KBM-7 (cell line): ENCODE data around the gene PCYT2.

ENCODE experiments used
- DNase-seq: peaks from one replicate; pipeline ENCODE4 v3.0.0-alpha.2; 2015
- in situ Hi-C: fragments of 300-500 bp; cut with MboI; formaldehyde crosslinking; loops from 2 replicates; pipeline ENCODE4 v1.14.3; 2020; ENCODE audit warnings: low sequenced_read_pairs, low pct_unique_long_range_greater_than_20kb, mixed read lengths

The PCYT2 gene

DNA sequence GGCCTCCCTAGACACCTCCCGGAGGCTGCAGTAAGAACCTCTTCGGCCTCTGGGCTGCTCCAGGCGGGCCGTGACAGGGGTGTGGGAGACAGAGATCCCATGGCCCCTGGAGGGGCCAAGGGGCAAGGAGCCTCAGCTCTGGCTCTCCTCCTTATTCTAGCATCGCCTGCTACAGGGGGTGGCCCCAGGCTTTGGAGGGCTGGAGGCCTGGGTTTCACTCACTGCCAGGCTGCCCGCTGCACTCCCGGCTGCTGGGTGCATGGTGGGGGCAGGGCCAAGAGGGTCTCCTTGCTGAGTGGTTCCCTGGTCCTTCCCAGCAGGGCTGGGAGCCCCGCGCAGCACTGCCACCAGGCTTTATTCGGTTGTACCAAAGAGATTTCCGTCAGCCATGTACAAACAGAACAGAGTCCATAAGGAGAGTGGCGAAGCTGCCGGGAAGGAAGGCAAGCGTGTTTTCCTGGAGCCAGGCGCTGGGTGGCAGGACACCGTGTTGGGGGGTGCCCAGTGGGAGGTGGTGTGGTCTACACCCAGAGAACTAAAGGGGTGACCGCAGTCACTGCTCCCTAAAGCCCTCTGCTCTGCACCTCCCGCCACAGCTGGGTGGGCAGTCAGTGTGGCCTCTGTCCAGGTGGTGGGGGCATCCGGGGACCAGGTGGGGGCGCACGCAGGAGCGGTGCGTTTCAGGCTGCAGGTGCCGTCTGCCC lies 7.2 kb downstream of the PCYT2 start:
- in situ Hi-C loops, result no loop called here
- DNase-seq, result no peak

GRCh38 chr17:81903415-81903831 lies 7.8 kb downstream of the PCYT2 start:
- no peak for DNase-seq
- in situ Hi-C loops, result no loop called here

DNA sequence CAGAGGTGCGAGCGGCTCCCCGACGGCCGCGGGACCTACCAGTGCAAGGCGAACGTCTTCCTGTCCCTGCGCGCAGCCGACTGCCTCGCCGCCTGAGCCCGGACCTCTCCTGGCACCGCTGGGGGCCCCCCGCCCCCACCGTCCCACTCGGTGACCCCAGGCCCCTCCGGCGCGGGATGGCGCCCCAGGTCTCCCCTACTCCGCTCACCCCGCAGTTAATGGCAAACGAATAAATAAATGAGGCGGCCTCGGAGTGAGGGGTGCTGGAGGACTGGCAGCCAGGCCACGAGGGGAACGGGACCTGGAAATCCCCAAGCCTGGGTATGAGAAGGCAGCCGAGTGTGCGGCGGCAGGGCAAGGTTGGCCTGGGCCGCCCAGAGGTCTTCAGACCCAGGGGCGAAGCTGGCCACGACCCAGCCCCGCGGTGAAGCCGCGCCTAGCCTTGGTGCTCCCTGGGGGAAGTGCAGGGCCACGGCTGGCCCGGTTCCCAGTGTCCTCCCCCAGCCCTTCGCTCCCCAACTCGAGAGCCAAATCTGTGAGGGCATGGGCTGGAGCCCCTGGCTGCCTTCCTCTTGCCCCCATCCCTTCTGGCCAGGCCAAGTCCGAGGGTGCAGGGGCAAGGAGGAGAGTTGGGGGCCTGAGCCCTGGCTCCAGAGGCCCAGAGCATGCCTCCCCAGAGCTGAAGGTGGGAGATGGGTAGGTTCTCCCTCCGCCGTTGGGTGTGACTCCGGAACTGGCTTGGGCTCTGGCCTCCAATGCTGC lies 8.4 kb downstream of the PCYT2 start:
- DNase-seq, result no peak
- in situ Hi-C loops, result no loop called here

DNA sequence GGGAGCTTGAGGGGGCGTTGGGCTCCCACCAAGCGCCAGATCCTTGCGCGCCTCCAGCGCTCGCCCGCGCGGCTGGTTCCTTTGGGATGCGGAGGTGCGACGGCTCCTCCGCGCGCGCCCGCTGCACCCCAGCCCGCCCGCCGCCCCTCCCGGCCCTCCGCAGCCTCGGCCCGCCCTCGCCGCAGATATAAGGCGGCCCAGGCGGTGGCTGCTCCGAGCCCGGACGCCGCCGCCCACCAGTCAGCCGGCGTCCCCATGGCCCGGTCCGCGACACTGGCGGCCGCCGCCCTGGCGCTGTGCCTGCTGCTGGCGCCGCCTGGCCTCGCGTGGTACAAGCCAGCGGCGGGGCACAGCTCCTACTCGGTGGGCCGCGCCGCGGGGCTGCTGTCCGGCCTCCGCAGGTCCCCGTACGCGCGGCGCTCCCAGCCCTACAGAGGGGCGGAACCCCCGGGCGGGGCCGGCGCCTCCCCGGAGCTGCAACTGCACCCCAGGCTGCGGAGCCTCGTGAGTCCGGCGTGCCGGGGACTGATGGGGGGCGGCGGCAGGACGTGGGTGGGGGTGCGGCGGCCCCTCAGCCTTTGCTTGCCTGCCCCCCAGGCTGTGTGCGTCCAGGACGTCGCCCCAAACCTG lies 9.1 kb downstream of the PCYT2 start, which contains the start of gene NPB:
TSS of gene NPB (plus strand) at position 216 of the 630 bp plus-strand sequence. CDS start at position 256, 40 bp downstream.
- in situ Hi-C loops, result no loop called here
- no peak for DNase-seq

- no peak for DNase-seq
- in situ Hi-C loops, result no loop called here
Measured at GRCh38 chr17:81901167-81902022, 9.8 kb downstream of the PCYT2 start.

- DNase-seq, result no peak
- in situ Hi-C loops, result no loop called here
Measured at GRCh38 chr17:81900181-81900820, 10.9 kb downstream of the PCYT2 start.

GRCh38 chr17:81899514-81900166 lies 11.6 kb downstream of the PCYT2 start:
- DNase-seq, result no peak
- in situ Hi-C loops, result no loop called here

DNA sequence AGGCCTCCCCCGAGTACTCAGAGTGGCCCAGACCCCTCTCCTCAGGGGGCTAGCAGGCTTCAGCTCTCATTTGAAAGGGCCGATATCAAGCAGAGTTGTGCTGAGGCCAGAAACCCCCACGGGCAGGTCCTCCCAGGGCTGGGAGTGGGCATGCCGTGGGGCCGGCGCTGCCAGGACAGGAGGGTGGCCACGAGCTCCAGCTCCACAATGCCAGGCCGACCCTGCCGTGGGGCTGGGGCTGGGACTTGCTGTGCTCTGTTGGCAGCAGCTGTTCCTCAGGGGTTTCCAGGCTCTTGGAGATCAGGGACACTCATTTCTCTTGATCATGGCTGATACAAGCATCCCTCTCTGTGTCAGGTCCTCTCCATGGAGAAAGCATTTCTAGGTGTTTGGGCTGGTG lies 12.3 kb downstream of the PCYT2 start:
- in situ Hi-C loops, result no loop called here
- DNase-seq, result no peak

DNA sequence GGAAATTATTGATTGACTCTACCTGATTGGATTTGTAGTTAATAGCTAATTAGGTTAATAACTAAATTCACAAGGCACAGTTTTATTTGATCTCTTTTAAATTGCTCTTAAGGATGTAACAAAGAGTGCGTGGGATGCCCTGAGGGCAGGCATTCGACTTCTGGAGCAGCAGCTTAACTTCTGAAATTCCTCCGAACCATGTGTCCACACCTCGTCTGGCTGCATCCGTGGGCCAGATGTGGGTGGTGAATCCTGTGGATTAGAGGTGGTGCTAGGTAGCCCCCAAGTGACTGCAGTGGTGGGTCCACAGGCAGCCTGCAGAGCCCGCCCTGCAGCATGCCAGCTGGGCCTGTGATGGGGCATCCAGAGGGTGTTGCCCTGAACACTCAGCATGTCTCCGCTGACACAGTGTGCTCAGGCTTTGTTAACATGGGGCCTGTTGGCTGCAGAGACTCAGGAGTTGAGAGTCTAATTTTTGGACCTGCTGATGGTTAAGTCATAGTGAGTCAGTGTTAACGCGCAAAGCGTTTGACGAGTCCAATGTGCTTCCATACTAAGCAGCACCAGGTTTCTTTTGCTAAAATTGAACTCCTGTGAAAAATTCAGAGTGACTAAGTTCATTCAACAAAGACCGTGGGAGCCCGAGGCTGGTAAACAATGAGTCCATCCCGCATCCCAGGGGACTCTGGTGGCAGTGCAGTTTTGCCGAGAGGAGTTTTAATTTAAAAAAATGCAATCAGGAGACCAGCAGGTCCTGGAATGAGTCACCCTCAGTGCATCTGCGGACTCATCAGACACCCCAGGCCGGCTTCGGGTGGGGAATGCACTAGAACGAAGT lies 13.0 kb downstream of the PCYT2 start:
- in situ Hi-C loops, result no loop called here
- no peak for DNase-seq

DNA sequence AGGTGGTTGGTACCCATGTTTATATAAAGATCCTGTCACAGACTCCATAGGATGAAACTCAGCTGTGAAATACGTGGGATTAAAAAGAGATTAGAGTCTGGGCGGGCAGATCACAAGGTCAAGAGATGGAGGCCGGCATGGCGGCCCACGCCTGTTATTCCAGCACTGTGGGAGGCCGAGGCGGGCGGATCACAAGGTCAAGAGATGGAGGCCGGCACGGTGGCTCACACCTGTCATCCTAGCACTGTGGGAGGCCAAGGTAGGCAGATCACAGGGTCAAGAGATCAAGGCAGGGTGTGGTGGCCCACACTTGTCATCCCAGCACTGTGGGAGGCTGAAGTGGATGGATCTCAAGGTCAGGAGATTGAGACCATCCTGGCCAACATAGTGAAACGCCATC lies 15.8 kb downstream of the PCYT2 start:
- in situ Hi-C loops, result no loop called here
- no peak for DNase-seq

DNA sequence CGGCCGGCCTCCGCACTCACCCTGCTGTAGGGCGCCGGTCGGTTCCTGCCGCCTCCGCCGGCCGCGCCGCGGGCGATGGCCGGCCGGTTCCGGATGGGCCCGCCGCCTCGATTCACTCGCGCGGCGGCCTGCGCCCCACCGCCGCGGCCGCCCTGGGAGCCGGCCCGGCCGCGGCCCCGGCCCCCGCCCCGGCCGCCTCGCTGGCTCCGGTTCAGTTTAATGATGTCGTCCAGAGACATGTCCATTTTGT lies 20.0 kb downstream of the PCYT2 start:
- in situ Hi-C loops, result no loop called here
- no peak for DNase-seq

GRCh38 chr17:81890447-81891302 lies 20.5 kb downstream of the PCYT2 start:
- in situ Hi-C loops, result no loop called here
- DNase-seq, result no peak

DNA sequence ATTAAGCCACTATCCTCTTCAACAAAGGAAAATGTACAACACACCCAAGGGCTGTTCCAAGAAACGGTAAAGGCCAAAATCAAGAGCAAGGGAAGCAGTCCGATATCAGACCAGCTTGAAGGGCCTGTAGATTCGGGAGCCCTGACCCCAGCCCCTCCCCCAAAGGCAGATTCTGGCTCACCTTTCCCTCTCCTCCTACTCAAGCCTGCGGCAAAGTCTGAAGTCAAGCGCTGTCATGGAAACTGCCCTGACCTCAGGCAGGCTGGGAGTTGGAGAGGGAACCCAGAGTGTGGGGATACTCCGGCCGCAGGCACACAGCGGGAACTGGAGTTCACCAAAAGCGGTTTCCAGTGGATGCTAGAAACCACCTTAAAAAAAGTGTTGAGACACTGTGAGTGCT lies 21.6 kb downstream of the PCYT2 start:
- in situ Hi-C loops, result no loop called here
- DNase-seq, result no peak

- no peak for DNase-seq
- in situ Hi-C loops, result no loop called here
Measured at GRCh38 chr17:81888988-81889595, 22.1 kb downstream of the PCYT2 start.

GRCh38 chr17:81888105-81888987 lies 22.9 kb downstream of the PCYT2 start:
- in situ Hi-C loops, result no loop called here
- DNase-seq, result no peak
